Natural killer cell (primary cell): ENCODE results near the gene GABBR2. TPM values are rescaled to one million over a fixed set of nuclear protein-coding genes. Genes with fewer than 3 reads are reported as not detected.
"Not testable (repeated sequence)": the region's sequence is repeated elsewhere in the genome, so short reads cannot be mapped to it uniquely, and the experiment has no call there.

ENCODE experiments used
- ATAC-seq, 3 donors: fragments of 150-1000 bp in 2 of 3; fragments of 200-7000 bp in 1 of 3; cut with Tn5 transposase; 1 replicate in 1 of 3; 2 replicates in 2 of 3; pipeline ENCODE4 v1.10.0; 2021; ENCODE audit warnings: mild to moderate bottlenecking in 2 of 3, moderate library complexity in 2 of 3
- DNase-seq, 2 donors: peaks; one replicate each; pipeline versions ENCODE4 v3.0.0 to v3.0.0-alpha.2; 2013 to 2021; ENCODE audit warnings: mixed read lengths in 1 of 2
- H3K27ac ChIP-seq: one replicate; pipeline ENCODE4 v1.5.1; 2013; ENCODE audit warnings: mild to moderate bottlenecking, low read length
- H3K27me3 ChIP-seq: one replicate; pipeline ENCODE4 v1.6.1; 2013; ENCODE audit warnings: low read length; ENCODE audit not compliant: control insufficient read depth, insufficient read depth
- H3K36me3 ChIP-seq: one replicate; pipeline ENCODE4 v1.6.1; 2013; ENCODE audit warnings: low read length; ENCODE audit not compliant: control insufficient read depth, insufficient read depth
- H3K4me1 ChIP-seq: one replicate; pipeline ENCODE4 v1.6.1; 2013; ENCODE audit warnings: low read length; ENCODE audit not compliant: control insufficient read depth, insufficient read depth
- H3K4me3 ChIP-seq: one replicate; pipeline ENCODE4 v1.5.1; 2013; ENCODE audit warnings: low read length
- H3K9me3 ChIP-seq: one replicate; pipeline ENCODE4 v1.6.1; 2013; ENCODE audit warnings: low read length; ENCODE audit not compliant: control insufficient read depth, insufficient read depth
- H3K27ac Mint-ChIP-seq, 2 donors: one replicate each; pipeline ENCODE4 v1.8.0; 2022; ENCODE audit warnings: mild to moderate bottlenecking in 2 of 2, mixed read lengths in 2 of 2, moderate library complexity in 1 of 2
- H3K27me3 Mint-ChIP-seq, 2 donors: one replicate each; pipeline ENCODE4 v1.8.0; 2022; ENCODE audit warnings: low read depth in 2 of 2, mixed read lengths in 2 of 2
- H3K36me3 Mint-ChIP-seq: one replicate; pipeline ENCODE4 v1.8.0; 2022; ENCODE audit warnings: mixed read lengths
- H3K4me1 Mint-ChIP-seq, 2 donors: one replicate each; pipeline ENCODE4 v1.8.0; 2022; ENCODE audit warnings: mixed read lengths in 2 of 2
- H3K4me3 Mint-ChIP-seq: one replicate; pipeline ENCODE4 v1.8.0; 2022; ENCODE audit warnings: mild to moderate bottlenecking, moderate library complexity, mixed read lengths
- H3K9me3 Mint-ChIP-seq, 2 donors: one replicate each; pipeline ENCODE4 v1.8.0; 2022; ENCODE audit warnings: mixed read lengths in 2 of 2
- CTCF ChIP-seq: fragments of 200-600 bp; IDR thresholded peaks from one replicate; pipeline ENCODE4 v1.8.0; 2022; ENCODE audit warnings: antibody characterized with exemption
- WGBS: methylation state at CpG from one replicate; pipeline ENCODE4 v1.1.7; 2013; ENCODE audit warnings: missing lambda C conversion rate; ENCODE audit not compliant: insufficient coverage; 5-methylcytosine and 5-hydroxymethylcytosine counted together
- intact Hi-C: fragments of 100-400 bp; cut with micrococcal nuclease; formaldehyde crosslinking; loops from one replicate; pipeline ENCODE4 v1.14.2; 2022
- total RNA-seq, 4 donors: library from RNA; stranded (reverse); fragments of 120-200 nt in 1 of 4; gene quantifications; one replicate each; pipeline versions ENCODE4 v1.2.3 to v1.2.4, GENCODE V29; 2013 to 2022

The GABBR2 gene
- total RNA-seq, 3 donors from 2014 or later (not counting 1 experiment from before 2014, with no cell fraction given), result not detected

GRCh38 chr9:98514841-98515240 lies 193.9 kb downstream of the GABBR2 start:
- no peak overlapping the region for H3K27ac ChIP-seq
- Mint-ChIP-seq H3K9me3 (no peaks in the 10 kb centered on the region), H3K4me3 (no peak overlapping the region), H3K27me3 (peaks cover 0 to 10% of the 10 kb centered on the region in 2 donors), H3K4me1 (no peaks in the 10 kb centered on the region), H3K36me3 (no peaks in the 10 kb centered on the region), H3K27ac (no peak overlapping the region)
- H3K9me3 ChIP-seq, result no peaks in the 10 kb centered on the region
- no peak for DNase-seq
- no peak overlapping the region for H3K4me3 ChIP-seq
- 81% methylated on average over 6 of the region's 6 CpGs for WGBS
- no peaks in the 10 kb centered on the region for H3K36me3 ChIP-seq
- intact Hi-C loops, result no loop called here
- no peaks in the 10 kb centered on the region for H3K27me3 ChIP-seq
- no peak for TF ChIP-seq CTCF
- no peaks in the 10 kb centered on the region for H3K4me1 ChIP-seq
- ATAC-seq, result no peak

- H3K4me3 ChIP-seq, H3K4me3 Mint-ChIP-seq, H3K27me3 ChIP-seq, H3K4me1 Mint-ChIP-seq, intact Hi-C loops, H3K9me3 ChIP-seq, DNase-seq, H3K36me3 ChIP-seq, H3K27ac Mint-ChIP-seq, H3K36me3 Mint-ChIP-seq, H3K9me3 Mint-ChIP-seq, ATAC-seq, H3K27ac ChIP-seq, H3K4me1 ChIP-seq: not testable (repeated sequence)
- 87% methylated on average over 22 of the region's 25 CpGs for WGBS
- peaks cover 14 to 19% of the 10 kb centered on the region in 2 donors for H3K27me3 Mint-ChIP-seq
Measured at GRCh38 chr9:98508217-98508919, 200.4 kb downstream of the GABBR2 start.

GRCh38 chr9:98506422-98507054 lies 202.2 kb downstream of the GABBR2 start:
- Histone ChIP-seq H3K4me1 (no peaks in the 10 kb centered on the region), H3K27ac (no peak overlapping the region), H3K27me3 (no peaks in the 10 kb centered on the region), H3K4me3 (no peak overlapping the region), H3K36me3 (no peaks in the 10 kb centered on the region), H3K9me3 (no peaks in the 10 kb centered on the region)
- ATAC-seq (no peak), DNase-seq (no peak)
- WGBS, result 89% methylated on average over 6 of the region's 6 CpGs
- Mint-ChIP-seq H3K27me3 (peaks cover 19 to 23% of the 10 kb centered on the region in 2 donors), H3K4me3 (no peak overlapping the region), H3K4me1 (no peaks in the 10 kb centered on the region), H3K36me3 (no peaks in the 10 kb centered on the region), H3K9me3 (no peaks in the 10 kb centered on the region), H3K27ac (no peak overlapping the region)
- intact Hi-C loops, result no loop called here
- TF ChIP-seq CTCF, result no peak

GRCh38 chr9:98504298-98505282 lies 204.1 kb downstream of the GABBR2 start:
- Mint-ChIP-seq H3K9me3 (no peaks in the 10 kb centered on the region), H3K4me3 (no peak overlapping the region), H3K36me3 (no peaks in the 10 kb centered on the region), H3K27me3 (peaks cover 20 to 23% of the 10 kb centered on the region in 2 donors), H3K4me1 (no peaks in the 10 kb centered on the region), H3K27ac (no peak overlapping the region)
- intact Hi-C loops, result no loop called here
- DNase-seq, result peak in 1 of 2 donors; percentile 4
- Histone ChIP-seq H3K4me3 (no peak overlapping the region), H3K27me3 (no peaks in the 10 kb centered on the region), H3K9me3 (no peaks in the 10 kb centered on the region), H3K36me3 (no peaks in the 10 kb centered on the region), H3K27ac (no peak overlapping the region), H3K4me1 (no peaks in the 10 kb centered on the region)
- ATAC-seq, result no peak
- no peak for TF ChIP-seq CTCF
- WGBS, result 76% methylated on average over 8 of the region's 9 CpGs
